Stimulated activated CD8-positive, alpha-beta memory T cell treated with anti-CD3 and anti-CD28 coated beads, Interleukin-7, amount 100 ng/mL, for 1 hour (primary cell): Measurements from ENCODE around the gene KIF18B.

ENCODE experiments used
- DNase-seq, 2 donors: peaks; one replicate each; pipeline ENCODE4 v3.0.0-alpha.2; 2020; ENCODE audit warnings: low read depth in 2 of 2

KIF18B gene

DNA sequence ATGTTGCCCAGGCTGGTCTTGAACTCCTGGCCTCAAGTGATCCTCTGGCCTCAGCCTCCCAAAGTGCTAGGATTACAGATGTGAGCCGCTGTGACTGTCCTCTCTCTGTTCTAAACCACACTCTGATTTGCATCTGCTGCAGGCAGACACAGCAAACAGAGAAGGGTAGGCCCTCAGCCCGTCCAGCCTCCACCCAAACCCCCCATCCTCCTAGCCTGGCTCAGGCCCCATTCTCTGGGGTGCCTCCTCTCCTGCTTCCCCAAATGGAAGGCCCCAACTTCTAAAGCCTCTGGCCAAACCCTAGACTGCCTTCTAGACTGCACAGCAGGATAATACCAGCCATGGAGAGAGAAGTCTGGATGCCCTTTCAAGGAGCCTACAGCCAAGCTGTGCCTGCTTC is 28.2 kb downstream of the KIF18B start:
- no peak for DNase-seq

DNA sequence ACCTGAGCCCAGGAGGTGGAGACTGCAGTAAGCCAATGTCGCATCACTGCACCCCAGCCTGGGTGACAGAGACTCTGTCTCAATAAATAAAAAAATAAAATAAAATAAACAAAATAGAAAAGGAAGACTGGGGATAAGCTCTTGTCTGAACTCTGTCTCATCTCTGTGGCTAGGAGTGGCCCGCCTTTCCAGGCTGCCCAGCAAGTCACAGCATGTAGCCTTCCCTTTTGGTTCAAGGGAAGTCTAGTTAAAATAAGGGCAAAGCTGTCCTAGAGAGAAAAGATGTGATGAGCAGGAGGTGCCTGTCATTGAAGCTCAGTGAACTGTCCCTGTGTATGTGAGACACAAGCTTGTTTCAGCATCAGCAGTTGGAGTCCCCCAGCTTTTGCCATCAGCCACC is 29.6 kb downstream of the KIF18B start:
- DNase-seq: no peak

DNA sequence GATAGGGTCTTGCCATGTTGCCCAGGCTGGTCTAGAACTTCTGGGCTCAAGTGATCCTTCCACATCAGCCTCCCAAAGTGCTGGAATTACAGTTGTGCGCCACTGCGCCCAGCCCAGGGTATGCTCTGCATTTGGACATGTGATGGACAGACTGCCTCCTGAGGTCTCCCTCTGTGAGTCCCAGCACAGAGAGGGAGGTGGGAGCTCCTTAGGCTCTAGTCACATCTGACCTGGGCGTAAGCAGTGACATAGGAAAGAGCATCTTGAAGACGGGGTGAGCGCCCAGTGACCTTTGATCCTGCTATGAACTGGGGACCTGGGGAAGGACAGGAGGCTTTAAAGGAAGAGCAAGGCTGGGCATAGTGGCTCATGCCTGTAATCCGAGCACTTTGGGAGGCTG is 30.1 kb downstream of the KIF18B start:
- no peak for DNase-seq

DNA sequence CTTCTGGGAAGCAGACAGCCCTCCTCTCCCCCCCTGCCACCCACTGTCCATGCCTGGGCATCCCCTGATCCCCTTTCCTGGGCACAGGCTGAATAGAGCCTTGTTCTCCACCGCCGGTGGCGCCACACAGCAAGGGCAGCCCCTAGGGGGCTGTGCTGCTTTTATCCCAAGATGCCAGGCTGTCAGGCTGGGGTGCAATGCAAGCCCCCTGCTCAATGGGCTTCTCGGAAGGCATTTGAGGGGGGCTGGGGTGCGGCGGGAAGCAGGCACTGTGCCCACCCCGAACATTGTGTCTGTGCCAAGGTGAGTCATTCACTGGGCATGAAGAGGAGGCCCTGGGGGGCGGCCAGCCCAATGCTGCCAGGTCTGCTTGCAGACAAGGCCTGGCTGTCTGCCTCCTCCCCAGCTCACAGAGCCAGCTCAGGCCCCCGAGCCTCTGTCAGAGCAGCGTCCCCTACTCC is 30.8 kb downstream of the KIF18B start:
- no peak for DNase-seq

DNA sequence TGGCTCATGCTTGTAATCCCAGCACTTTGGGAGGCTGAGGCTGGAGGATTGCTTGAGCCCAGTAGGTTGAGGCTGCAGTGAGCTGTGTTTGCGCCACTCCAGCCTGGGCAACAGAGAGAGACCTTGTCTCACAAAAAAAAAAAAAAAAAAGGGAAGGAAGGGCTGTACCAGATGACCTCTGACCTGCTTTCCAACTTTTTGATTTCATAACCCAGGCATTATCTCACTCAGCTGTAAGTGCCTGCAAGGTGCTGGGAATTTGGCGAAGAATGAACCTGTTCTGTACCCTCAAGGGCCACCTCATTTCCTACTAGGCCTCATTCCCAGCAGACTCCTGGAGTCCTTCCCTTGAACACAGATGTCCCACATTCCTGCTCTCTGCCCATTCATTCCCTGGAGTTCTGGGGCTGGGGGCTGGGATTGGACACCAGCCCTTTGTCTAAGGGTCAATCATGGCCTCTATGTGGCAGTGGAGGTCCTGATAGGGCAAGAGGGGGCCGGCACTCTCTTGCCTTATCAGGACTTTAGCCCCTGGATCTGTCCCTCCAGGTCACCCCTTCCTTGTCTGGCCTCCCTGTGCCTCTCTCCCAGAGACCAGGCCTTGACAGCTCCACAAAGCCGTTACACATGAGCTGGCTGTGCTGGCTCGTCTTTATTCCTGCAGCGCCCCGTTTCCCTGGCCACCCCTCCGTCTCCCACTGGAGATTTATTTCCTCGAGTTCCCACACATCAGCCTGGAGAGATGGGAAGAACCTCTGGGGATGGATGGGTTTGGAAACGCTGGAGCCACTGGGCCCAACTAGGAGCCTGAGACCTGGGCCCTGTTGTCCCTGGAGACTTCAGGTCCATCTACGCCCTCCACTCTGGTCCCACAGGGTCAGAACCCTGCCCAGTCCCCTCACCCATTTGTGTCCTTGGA is 31.5 kb downstream of the KIF18B start:
- no peak for DNase-seq

DNA sequence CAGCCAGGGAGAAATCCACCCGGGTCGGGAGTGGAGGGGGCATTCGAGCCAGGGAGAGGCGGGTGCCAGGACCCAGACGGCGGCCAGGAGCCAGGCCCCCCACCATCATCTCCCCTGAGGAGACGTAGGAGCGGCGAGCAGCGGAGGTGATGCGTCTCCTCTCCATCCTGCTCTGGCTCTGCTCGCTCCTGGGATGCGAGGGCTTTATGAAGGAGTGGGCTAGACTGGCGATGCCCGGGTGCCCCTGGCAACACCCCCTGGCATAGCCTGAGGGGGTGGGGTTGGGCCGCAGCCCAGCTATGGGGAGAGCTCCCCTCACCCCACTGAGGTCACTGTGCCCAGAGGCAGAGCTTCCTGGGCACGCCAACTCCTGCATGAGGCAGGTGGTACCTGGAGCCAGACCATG is 32.2 kb downstream of the KIF18B start, which contains the start of gene GFAP:
Gene GFAP (minus strand): TSS at position 180 of the 406 bp plus-strand sequence. CDS start 14 bp downstream, at position 166.
- DNase-seq: no peak

DNA sequence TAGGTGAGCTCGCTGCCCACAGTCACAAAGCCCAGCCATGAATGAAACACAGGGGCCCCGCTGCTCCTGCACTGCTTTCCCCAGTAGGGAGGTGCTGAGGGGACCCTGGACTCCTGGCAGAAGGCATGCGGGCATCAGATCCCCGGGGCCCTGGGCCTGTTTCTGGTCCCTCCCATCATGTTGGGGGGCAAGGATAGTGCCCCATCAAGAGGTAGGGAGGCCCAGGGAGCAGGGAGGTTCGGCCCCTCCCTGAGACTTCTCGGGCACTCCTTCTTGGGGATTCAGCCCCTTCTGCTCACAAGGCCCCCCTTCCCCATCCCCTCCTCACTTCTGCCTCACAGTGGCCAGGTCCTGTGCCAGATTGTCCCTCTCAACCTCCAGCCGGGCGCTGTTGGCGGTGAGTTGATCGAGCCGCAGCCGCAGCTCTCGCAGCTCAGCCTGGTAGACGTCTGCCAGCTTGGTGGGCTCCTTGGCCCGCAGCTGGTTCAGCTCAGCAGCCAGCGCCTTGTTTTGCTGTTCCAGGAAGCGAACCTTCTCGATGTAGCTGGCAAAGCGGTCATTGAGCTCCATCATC is 32.8 kb downstream of the KIF18B start:
- DNase-seq: no peak

DNA sequence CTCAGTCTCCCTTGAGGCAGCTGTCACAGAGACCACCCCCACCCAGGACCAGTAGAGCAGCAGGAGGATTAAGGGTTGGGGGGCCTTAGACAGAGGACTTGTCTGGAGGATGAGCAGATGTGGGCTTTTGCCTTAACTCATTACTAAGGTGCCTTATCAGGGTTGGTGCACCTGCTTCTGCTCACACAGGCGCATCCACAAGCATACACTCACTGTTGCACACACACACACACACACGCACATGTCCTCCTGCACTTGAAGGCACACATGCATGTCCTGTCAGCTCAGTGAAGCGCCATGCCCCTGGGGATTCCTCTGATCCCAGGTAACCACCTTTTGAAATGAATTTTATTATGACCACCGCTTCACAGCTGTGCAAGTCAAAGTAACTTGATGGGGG is 33.4 kb downstream of the KIF18B start:
- no peak for DNase-seq

DNA sequence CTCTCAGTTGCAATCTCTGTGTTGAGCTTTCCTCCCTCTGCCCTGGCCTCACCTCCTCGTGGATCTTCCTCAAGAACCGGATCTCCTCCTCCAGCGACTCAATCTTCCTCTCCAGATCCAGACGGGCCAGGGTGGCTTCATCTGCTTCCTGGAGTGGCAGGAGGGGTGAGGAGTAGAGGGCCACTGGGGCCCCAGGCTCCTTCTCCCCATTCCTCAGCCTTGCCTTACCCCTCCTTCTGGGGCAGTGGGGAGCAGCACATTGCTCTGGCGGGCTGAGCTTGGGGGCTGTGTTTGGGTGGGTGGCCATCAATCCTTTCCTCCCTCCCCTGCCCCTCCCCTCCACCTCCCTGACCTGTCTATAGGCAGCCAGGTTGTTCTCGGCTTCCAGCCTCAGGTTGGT is 33.9 kb downstream of the KIF18B start:
- DNase-seq: no peak

DNA sequence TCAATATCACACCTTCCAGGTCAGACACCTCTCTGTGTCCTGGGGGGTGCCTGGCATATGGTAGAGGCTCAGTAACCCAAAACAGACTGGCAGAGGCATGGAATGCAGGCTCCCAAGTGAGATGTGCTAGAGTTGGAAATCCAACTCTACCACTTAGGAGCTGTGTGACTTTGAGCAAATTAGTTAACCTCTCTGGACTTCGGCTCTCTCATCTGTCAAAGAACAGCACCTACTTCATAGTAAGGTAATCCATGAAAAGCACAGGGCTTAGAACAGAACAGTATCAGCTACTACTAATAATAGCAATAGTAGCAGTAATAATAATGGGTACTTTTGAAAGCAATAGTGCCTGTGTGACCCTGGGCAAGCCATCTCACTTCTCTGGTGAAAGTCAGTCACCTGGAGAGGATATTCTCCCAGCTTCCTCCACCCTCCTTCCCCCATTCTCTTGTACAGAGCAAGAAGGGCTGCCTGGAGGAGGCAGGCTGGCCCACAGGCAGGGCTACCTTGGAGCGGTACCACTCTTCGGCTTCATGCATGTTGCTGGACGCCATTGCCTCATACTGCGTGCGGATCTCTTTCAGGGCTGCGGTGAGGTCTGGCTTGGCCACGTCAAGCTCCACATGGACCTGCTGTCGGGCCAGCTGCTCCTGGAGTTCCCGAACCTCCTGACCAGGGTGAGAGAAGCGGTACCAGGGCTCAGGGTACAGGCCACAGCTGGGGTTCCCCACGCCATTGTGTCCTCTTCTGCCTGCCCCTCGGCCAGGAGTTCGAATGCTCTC is 34.6 kb downstream of the KIF18B start:
- no peak for DNase-seq

DNA sequence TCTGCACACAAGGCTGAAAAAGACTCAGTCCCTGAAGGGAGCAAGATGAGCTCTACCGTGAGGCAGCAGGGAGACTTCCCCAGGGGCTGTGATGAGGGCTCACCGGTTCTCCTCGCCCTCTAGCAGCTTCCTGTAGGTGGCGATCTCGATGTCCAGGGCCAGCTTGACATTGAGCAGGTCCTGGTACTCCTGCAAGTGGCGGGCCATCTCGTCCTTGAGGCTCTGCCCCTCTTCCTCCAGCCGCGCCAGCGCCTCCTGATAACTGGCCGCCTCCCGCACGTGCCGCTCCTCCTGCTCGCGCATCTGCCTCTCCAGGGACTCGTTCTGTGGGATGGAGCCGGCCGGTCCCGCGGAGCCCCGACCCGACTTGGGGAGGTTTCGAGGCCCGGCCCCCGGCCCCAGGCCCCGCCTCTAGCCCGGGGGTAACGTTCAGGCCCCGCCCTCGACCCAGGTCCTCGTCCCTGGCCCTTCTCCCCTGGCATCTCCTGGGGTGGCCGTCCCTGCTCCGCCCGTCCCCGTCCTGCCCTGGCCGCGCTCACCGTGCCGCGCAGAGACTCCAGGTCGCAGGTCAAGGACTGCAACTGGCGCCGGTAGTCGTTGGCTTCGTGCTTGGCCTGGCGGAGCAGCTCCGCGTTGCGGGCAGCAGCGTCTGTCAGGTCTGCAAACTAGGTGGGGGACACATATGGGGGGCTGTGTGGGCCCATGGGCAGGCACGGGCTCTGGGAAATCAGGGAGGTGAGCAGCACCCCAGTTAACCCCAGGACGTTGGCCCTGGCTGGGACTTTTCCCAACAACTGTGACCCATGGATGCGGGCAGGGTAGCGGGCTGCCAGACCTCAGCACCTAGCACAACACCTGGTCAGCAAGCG is 36.2 kb downstream of the KIF18B start:
- DNase-seq: peak in 1 of 2 donors; percentile 36

DNA sequence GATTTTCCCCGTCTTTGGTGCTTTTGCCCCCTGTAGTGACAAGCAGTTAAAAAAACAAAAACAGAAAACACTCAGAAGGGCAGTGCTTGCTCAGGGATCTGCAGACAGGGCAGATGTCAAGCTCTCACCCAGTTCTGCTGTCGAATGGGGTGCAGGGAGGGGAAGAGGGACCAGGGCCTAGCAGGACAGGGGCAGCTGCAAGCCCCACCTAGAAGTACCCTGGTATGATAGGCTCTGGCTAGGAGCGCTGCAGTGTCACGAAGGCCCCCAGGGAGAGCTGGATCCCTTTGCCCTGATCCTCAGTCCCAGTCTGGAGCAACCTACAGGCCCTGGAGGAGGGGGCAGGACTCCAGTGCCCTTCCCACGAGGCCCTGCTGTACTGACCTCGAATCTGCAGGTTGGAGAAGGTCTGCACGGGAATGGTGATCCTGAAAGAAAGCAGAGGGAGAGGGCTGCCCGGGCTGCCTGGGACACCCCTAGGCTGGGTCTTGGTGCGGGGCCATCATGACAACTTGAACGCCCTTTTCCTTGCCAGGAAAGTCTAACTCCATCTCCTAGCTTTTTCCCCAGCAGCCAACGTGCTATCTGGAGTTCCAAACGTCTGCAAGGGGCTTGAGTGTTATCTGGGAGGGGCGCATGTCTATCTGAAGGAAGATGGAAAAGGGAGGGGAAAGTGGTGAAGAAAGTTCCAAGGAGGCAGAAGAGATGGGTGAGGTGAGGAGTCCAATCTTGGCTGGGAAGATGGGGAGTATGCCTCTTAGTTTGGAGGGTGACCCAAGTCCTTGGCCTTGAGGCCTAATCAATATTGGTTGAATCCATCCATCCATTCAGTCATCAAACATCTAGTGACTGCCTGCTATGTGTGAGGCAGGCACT is 37.1 kb downstream of the KIF18B start:
- DNase-seq: no peak

DNA sequence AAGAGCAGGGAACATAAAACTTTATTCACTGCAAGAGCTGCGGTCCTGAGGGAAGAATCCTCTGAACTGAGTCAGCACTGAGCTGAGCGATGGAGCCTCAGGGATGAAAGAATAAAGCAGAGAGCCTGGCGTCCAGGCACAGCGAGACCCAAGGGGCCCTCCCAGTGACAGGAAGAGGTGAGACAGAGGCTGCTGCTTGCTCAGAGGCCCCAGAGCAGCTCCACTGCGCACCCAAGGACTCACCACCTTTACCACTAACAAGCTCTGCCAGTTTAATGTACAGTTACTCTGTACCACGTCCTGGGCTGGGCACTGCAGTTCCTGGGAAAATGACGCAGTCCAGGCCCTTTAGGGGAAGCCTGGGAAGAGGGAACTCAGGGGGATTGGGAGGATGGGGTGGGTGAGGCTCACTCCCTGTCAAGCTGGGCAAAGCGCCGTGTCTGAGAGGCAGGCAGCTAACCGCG is 37.9 kb downstream of the KIF18B start:
- DNase-seq: no peak

DNA sequence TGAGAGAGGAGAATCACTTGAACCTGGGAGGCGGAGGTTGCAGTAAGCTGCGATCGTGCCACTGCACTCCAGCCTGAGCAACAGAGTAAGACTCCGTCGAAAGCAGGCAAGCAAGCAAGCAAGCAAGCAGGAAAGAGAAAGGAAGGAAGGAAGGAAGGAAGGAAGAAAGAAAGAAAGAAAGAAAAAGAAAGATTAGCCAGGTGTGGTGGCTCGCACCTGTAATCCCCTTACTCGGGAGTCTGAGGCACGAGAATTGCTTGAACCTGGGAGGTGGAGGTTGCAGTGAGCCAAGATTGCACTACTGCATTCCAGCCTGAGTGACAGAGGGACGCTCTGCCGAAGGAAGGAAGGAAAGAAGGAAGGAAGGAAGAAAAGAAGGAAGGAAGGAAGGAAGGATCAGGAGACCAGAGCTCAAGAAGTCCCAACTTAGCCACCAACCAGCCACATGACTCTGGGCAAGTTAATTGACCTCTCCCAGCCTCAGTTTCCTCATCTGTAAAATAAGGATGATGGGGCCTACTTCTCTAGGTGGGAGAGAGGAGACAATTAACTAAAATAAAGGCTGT is 38.7 kb downstream of the KIF18B start:
- no peak for DNase-seq

DNA sequence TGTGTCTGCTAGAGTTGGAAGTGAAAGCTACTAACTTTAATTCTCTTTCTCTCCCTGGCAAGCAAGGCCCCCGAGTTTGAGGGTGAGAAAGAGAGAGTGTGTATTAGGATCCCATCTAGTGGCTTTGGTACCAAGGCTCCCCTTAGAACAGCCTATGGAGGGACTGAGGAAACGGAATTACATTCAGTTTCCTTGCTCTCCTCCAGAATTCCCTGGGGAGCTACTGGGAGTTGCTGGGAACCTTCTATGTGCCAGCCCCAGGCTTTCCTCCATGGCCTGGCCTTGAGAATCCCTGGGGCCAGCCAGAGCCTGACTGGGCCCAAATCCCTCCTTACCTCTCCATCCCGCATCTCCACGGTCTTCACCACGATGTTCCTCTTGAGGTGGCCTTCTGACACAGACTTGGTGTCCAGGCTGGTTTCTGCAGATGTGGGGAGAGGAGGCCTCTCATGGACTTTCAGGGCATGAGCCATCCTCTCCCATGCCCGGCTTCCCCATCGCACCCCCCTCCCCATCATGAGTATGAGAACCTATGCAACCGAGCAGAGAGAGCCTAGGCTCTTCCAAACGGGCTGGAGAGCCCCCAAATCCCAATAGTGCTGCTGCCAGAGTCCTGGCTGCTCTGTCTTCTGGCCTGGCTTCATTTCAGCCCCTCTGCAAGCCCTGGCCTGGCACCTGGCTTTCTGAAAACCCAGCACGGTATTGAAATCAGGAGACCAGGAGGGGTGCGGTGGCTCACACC is 39.7 kb downstream of the KIF18B start:
- no peak for DNase-seq

DNA sequence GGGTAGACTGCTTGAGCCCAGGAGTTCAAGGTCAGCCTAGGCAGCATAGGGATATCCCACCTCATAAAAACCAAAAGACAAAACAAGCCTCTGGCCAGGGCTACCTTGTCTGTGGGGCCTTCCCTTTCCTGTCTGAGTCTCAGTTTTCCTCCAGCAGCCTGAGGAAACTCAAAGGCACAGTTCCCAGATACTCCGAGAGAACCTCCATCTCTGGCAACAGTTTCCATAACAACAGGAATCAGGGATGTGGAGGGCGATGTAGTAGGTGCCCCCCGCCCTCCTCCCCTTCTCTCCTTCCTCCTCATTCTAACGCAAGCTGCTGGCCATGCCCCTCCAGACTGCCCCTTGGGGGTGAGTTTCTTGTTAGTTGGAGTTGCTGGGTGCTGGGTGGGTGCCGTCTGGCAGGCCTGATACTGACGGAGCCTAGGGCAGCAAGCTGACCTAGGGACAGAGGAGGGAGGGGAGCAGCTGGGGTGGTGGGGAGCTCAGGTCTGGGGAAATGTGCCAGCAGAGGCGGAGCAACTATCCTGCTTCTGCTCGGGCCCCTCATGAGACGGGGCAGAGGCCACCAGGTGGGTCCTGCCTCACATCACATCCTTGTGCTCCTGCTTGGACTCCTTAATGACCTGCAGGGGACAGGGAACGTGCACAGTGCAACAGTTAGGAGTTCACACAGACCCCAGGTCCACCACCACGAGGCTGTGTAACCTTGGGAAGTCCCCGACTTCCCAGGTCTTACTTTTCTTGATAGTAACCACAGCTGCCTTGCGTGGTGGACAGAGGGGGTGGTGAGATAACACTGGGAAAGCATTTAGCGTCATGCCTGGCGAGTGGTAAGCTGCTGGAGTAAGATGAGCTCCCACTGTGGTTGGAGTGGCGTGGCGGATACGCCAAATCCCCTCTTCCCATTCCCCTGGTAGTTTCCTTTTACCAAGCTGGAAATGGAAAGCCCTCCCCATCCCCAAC is 40.5 kb downstream of the KIF18B start:
- DNase-seq: no peak

DNA sequence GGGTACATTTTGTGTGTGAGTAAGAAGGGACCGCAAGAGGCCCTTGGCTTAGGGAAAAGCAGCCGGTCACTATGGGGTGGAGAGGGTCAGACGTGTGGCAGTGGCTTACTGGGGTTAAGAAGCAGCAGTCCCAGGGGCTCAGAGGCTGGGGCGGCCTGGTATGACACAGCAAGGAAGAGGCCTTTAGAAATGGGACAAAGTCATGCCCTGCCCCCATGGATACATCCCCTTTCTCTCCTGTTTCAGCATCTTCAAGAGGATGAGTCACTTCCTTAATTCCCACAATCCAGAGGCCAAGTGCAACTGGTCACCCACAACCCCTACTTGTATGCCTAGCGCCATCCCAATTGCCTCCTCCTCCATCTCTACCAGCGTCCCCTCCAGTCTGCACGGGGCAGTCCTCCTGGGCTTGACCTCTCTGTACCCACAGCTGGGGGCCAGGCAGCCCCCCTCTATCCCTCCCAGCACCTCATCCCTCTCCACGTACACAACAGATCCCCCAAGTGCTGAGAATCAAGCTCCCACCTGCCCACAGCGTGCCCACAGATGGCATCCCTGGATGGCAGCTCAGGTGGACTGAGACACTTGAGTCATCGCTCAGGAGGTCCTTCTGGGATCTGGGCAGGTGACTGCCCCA is 41.4 kb downstream of the KIF18B start:
- no peak for DNase-seq
